ENCODE measurements around the gene SFT2D3.
A peak's percentile ranks its signal among the peaks of the same experiment; 100 is the strongest.

The SFT2D3 gene

GRCh38 chr2:127701193-127701650 lies at the start of gene SFT2D3:
Gene SFT2D3 (plus strand): TSS chr2:127701497. CDS start chr2:127701529, 32 bp downstream.
- peak; percentile 84 for DNase-seq (ENCODE audit: low read depth)

- DNase-seq (ENCODE audit: low read depth), result no peak
Observed at GRCh38 chr2:127651971-127652550, 49.2 kb upstream of the SFT2D3 start.

- no peak for DNase-seq (ENCODE audit: low read depth)
Observed at GRCh38 chr2:127652786-127653357, 48.4 kb upstream of the SFT2D3 start.

- DNase-seq (ENCODE audit: low read depth), result no peak
Observed at GRCh38 chr2:127653421-127654083, 47.7 kb upstream of the SFT2D3 start.

- no peak for DNase-seq (ENCODE audit: low read depth)
Observed at GRCh38 chr2:127654084-127654837, 47.0 kb upstream of the SFT2D3 start.

- no peak for DNase-seq (ENCODE audit: low read depth)
Observed at GRCh38 chr2:127654838-127655175, 46.5 kb upstream of the SFT2D3 start.

GRCh38 chr2:127655209-127656073 lies 45.9 kb upstream of the SFT2D3 start:
- no peak for DNase-seq (ENCODE audit: low read depth)

GRCh38 chr2:127656569-127657231 lies 44.6 kb upstream of the SFT2D3 start:
- DNase-seq (ENCODE audit: low read depth), result no peak

GRCh38 chr2:127657232-127657595 lies 44.1 kb upstream of the SFT2D3 start:
- DNase-seq (ENCODE audit: low read depth), result no peak

GRCh38 chr2:127658146-127658545 lies 43.2 kb upstream of the SFT2D3 start:
- no peak for DNase-seq (ENCODE audit: low read depth)

- DNase-seq (ENCODE audit: low read depth), result no peak
Observed at GRCh38 chr2:127658641-127659407, 42.5 kb upstream of the SFT2D3 start.

- DNase-seq (ENCODE audit: low read depth), result no peak
Observed at GRCh38 chr2:127659408-127660290, 41.6 kb upstream of the SFT2D3 start.

GRCh38 chr2:127660291-127660578 lies 41.1 kb upstream of the SFT2D3 start:
- DNase-seq (ENCODE audit: low read depth), result no peak

GRCh38 chr2:127661072-127661649 lies 40.1 kb upstream of the SFT2D3 start:
- DNase-seq (ENCODE audit: low read depth), result no peak

- no peak for DNase-seq (ENCODE audit: low read depth)
Observed at GRCh38 chr2:127661949-127662510, 39.3 kb upstream of the SFT2D3 start.

- no peak for DNase-seq (ENCODE audit: low read depth)
Observed at GRCh38 chr2:127662937-127663565, 38.2 kb upstream of the SFT2D3 start.

- DNase-seq (ENCODE audit: low read depth), result no peak
Observed at GRCh38 chr2:127663566-127664064, 37.7 kb upstream of the SFT2D3 start.
